BE2C (cell line): ENCODE results near the gene GSTO2.

Source experiments
- DNase-seq: peaks from one replicate; pipeline ENCODE4 v3.0.0-alpha.2; 2020
- H3K27me3 ChIP-seq: fragments of 250-450 bp; sonication (Bioruptor Pico); 2 replicates; pipeline ENCODE4 v1.5.1; 2020; ENCODE audit warnings: mild to moderate bottlenecking
- H3K36me3 ChIP-seq: fragments of 250-450 bp; sonication (Bioruptor Pico); 2 replicates; pipeline ENCODE4 v1.5.1; 2020; ENCODE audit warnings: mild to moderate bottlenecking
- H3K4me1 ChIP-seq: fragments of 250-450 bp; sonication (Bioruptor Pico); 2 replicates; pipeline ENCODE4 v1.5.1; 2020
- H3K4me3 ChIP-seq: 2 replicates; pipeline ENCODE4 v1.5.1; 2011; ENCODE audit warnings: low read depth, low read length
- H3K9me3 ChIP-seq: fragments of 250-450 bp; sonication (Bioruptor Pico); 2 replicates; pipeline ENCODE4 v1.5.1; 2020
- TF ChIP-seq, protein P1 (sequence below): IDR thresholded peaks from 2 replicates; pipeline ENCODE4 v1.5.1; 2012; ENCODE audit warnings: mild to moderate bottlenecking, low read depth, low read length

Gene GSTO2

DNA sequence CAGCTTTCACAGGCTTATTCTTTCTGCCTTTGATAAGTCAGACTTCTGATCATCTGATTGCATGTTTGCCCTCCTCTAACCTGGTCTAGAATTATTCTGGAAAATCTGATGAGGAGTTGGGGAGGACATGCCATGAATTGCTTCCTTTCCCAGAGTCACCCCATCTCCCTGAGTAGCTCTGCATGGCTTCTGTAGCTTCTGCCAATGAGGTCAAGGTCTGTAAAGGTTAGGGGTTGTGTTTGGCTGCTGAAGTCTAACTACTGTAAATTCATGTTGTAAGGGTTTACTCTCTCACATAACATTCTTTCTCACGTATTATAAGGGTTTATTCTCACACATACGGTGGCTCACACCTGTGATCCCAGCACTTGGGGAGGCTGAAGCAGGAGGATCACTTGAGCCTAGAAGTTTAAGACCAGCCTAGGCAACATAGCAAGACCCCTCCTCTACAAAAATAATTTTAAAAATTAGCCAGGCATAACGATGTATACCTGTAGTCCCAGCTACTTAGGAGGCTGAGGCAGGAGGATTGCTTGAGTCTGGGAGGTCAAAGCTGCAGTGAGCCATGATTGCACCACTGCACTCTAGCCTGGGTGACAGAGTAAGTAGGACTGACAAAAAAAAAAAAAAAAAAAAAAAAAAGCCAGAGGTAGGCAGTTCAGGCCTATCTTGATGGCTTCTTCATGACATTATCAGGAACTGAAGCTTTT lies 10.7 kb downstream of the GSTO2 start:
- no peak for DNase-seq
- TF ChIP-seq, protein P1, sequence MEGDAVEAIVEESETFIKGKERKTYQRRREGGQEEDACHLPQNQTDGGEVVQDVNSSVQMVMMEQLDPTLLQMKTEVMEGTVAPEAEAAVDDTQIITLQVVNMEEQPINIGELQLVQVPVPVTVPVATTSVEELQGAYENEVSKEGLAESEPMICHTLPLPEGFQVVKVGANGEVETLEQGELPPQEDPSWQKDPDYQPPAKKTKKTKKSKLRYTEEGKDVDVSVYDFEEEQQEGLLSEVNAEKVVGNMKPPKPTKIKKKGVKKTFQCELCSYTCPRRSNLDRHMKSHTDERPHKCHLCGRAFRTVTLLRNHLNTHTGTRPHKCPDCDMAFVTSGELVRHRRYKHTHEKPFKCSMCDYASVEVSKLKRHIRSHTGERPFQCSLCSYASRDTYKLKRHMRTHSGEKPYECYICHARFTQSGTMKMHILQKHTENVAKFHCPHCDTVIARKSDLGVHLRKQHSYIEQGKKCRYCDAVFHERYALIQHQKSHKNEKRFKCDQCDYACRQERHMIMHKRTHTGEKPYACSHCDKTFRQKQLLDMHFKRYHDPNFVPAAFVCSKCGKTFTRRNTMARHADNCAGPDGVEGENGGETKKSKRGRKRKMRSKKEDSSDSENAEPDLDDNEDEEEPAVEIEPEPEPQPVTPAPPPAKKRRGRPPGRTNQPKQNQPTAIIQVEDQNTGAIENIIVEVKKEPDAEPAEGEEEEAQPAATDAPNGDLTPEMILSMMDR, result no peak
- H3K27me3 ChIP-seq, result peaks cover 8% of the 10 kb centered on the region
- H3K4me3 ChIP-seq, result no peak overlapping the region
- no peaks in the 10 kb centered on the region for H3K36me3 ChIP-seq
- no peaks in the 10 kb centered on the region for H3K9me3 ChIP-seq
- H3K4me1 ChIP-seq, result no peaks in the 10 kb centered on the region

DNA sequence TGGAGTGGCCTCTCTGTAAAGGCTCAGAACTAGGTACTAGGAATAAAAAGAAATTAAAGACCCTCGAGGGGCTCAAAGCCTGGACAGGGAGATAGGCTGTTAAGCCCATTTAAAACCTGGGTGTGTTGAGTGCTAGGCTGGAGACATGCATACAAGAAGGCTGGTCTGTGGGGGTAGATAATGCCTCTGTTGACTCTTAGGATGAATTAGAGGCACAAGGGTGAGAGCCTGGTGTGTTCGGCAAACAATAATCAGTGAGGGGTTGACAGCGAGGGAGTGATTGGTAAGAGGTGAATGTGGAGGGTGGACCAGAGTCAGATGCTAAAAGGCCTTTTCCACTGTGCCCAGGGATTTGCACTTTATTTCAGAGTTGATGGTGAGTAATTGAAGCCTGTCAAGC lies 12.7 kb downstream of the GSTO2 start:
- no peak for DNase-seq
- Histone ChIP-seq H3K9me3 (no peaks in the 10 kb centered on the region), H3K4me1 (no peaks in the 10 kb centered on the region), H3K4me3 (no peak overlapping the region), H3K27me3 (peaks cover 5% of the 10 kb centered on the region; the same call in 1 of the 2 replicates), H3K36me3 (no peaks in the 10 kb centered on the region)
- TF ChIP-seq, protein P1, result no peak

DNA sequence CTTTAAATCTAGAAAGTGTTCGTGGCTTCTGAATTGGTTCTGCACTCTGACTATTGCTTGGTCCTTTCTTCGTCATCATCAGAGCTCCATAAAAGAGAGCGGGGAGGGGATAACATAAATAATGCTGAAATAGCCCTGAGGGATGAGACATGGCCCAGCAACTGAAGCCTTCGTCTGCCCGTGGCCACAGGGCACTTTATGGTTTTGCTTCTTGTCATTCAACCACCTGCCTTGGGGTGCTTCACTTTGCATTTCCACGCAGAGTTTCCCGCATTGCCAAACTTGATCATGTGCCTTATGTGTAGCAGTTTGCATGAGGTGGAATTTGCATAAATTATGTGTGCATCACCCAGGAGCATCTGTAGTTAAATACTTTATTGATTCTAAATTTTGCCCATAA lies 15.9 kb downstream of the GSTO2 start:
- no peak for DNase-seq
- H3K36me3 ChIP-seq, result no peaks in the 10 kb centered on the region
- TF ChIP-seq, protein P1, result no peak
- H3K4me1 ChIP-seq, result no peaks in the 10 kb centered on the region
- H3K9me3 ChIP-seq, result no peaks in the 10 kb centered on the region
- peaks cover 5% of the 10 kb centered on the region for H3K27me3 ChIP-seq
- no peak overlapping the region for H3K4me3 ChIP-seq

DNA sequence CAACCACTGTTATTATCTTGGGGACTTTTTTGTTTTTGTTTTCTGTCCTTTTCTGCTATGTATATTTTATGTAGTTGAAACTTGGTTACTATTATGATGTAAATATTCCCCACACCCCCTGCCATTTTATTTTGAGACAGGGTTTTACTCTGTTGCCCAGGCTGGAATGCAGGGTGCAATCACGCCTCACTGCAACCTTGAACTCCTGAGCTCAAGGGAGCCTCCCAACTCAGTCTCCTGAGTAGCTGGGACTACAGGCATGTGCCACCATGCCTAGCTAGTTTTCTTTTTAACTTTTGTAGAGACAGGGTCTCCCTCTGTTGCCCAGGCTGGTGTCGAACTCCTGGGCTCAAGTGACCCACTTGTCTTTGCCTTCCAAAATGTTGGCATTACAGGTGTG lies 18.0 kb downstream of the GSTO2 start:
- H3K36me3 ChIP-seq, result no peaks in the 10 kb centered on the region
- H3K27me3 ChIP-seq, result peaks cover 9% of the 10 kb centered on the region
- DNase-seq, result no peak
- H3K4me3 ChIP-seq, result no peak overlapping the region
- H3K4me1 ChIP-seq, result no peaks in the 10 kb centered on the region
- TF ChIP-seq, protein P1, result no peak
- H3K9me3 ChIP-seq, result no peaks in the 10 kb centered on the region

DNA sequence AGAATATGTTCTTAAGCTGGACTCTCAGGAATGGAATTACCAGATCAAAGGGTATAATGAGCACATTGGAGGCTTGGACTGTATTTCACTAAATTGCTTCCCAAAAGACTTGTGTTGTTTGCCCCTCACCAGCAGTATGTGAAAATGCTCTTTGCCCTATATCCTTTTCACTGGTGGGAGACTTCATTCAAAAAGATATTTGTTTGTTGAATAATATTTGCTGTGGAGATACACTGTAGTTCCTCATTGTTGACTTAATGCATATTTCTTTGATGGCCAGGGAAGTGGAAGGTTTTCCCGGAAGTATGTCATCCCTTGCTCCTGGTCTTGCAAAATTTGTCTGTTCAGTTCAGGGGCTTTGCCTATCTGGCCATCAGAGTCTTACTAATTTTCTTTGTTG lies 19.4 kb downstream of the GSTO2 start:
- TF ChIP-seq, protein P1, result no peak
- DNase-seq, result no peak
- H3K4me3 ChIP-seq, result no peak overlapping the region
- H3K36me3 ChIP-seq, result no peaks in the 10 kb centered on the region
- no peaks in the 10 kb centered on the region for H3K4me1 ChIP-seq
- peaks cover 5% of the 10 kb centered on the region for H3K27me3 ChIP-seq
- H3K9me3 ChIP-seq, result no peaks in the 10 kb centered on the region

DNA sequence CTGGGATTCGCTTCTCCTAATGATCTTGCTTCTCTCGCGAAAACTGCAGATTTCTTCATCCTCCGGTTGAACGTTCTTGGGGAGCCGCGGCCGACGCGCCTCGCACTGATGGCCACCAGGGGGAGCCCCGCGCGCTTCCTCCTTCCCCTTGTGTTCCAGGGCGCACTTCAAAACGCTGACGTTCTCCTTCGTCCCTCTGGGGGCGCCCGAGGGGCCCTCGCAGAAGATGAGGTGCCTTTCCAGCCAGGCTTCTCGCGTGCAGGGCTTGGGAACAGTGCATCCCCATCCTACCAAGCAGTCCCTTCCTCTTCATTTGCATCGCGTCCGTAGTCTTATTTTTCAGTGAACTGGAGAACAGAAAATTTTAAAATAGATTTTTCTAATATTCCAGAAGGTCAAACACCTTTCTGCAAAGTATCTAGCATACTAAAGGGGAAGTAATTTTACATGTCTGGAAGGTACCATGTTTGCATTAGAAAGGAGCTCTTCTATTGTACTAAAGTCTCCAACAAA lies 22.5 kb downstream of the GSTO2 start:
- H3K4me1 ChIP-seq, result no peaks in the 10 kb centered on the region
- no peak overlapping the region for H3K4me3 ChIP-seq
- TF ChIP-seq, protein P1, result peak; percentile 99
- H3K36me3 ChIP-seq, result no peaks in the 10 kb centered on the region
- peak; percentile 83 for DNase-seq
- H3K27me3 ChIP-seq, result peaks cover 4% of the 10 kb centered on the region; the same call in 1 of the 2 replicates
- no peaks in the 10 kb centered on the region for H3K9me3 ChIP-seq
